ENCODE data around the gene KLHL22.

- TF ChIP-seq, protein P1, sequence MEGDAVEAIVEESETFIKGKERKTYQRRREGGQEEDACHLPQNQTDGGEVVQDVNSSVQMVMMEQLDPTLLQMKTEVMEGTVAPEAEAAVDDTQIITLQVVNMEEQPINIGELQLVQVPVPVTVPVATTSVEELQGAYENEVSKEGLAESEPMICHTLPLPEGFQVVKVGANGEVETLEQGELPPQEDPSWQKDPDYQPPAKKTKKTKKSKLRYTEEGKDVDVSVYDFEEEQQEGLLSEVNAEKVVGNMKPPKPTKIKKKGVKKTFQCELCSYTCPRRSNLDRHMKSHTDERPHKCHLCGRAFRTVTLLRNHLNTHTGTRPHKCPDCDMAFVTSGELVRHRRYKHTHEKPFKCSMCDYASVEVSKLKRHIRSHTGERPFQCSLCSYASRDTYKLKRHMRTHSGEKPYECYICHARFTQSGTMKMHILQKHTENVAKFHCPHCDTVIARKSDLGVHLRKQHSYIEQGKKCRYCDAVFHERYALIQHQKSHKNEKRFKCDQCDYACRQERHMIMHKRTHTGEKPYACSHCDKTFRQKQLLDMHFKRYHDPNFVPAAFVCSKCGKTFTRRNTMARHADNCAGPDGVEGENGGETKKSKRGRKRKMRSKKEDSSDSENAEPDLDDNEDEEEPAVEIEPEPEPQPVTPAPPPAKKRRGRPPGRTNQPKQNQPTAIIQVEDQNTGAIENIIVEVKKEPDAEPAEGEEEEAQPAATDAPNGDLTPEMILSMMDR (IDR thresholded peaks at IDR 0.05), result no peak
- no peak for TF ChIP-seq POLR2AphosphoS5 (IDR thresholded peaks at IDR 0.05; ENCODE audit: low read depth, low read length)
Measured at GRCh38 chr22:20448630-20449029, 47.0 kb downstream of the KLHL22 start.

Measured in Panc1 (cell line).